ENCODE data around the gene KIF26B. TPM values are rescaled to one million over a fixed set of nuclear protein-coding genes. Genes with fewer than 3 reads are reported as not detected.

KIF26B gene
- total RNA-seq, 1 donor from 2014 or later, result 69.7 TPM

- DNase-seq (ENCODE audit: low spot score in 2 of 2, unreplicated experiment in 2 of 2), result no peak
- H3K27ac Mint-ChIP-seq, result no peak overlapping the region
- no peaks in the 10 kb centered on the region for H3K27me3 Mint-ChIP-seq (ENCODE audit: low read depth)
- peaks cover 23% of the 10 kb centered on the region for H3K4me1 Mint-ChIP-seq
- TF ChIP-seq CTCF (IDR thresholded peaks at IDR 0.05; ENCODE audit: unreplicated experiment), result no peak
- H3K36me3 Mint-ChIP-seq, result peaks cover 34% of the 10 kb centered on the region
- no peak overlapping the region for H3K4me3 Mint-ChIP-seq
- peaks cover 31% of the 10 kb centered on the region for H3K9me3 Mint-ChIP-seq
Observed at GRCh38 chr1:245493029-245493428, 338.2 kb downstream of the KIF26B start.

DNA sequence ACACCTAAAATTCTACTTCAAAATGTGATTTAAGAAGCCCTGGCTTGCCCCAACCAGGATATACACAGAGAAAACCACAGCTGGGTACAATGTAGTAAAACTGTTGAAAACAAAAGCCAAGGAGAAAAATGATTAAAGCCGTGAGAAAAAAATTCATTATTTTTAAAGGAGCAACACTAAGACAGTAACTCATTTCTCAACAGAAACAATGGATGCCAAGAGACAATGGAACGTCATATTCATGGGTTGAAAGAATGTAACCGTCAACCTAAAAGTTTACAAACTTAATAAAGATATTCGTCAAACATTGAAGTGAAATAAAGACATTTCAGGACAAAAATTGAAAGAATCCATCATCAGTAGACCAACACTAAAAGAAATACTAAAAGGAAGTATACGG is 340.9 kb downstream of the KIF26B start:
- TF ChIP-seq CTCF (IDR thresholded peaks at IDR 0.05; ENCODE audit: unreplicated experiment), result no peak
- peaks cover 3% of the 10 kb centered on the region for H3K4me1 Mint-ChIP-seq
- H3K27ac Mint-ChIP-seq, result no peak overlapping the region

GRCh38 chr1:245500546-245500945 is 345.8 kb downstream of the KIF26B start:
- Mint-ChIP-seq H3K36me3 (peaks cover 21% of the 10 kb centered on the region), H3K27me3 (ENCODE audit: low read depth) (no peaks in the 10 kb centered on the region), H3K4me1 (peaks cover 5% of the 10 kb centered on the region), H3K9me3 (peaks cover 17% of the 10 kb centered on the region), H3K27ac (no peak overlapping the region), H3K4me3 (no peak overlapping the region)
- TF ChIP-seq CTCF (IDR thresholded peaks at IDR 0.05; ENCODE audit: unreplicated experiment), result no peak
- no peak for DNase-seq (ENCODE audit: low spot score in 2 of 2, unreplicated experiment in 2 of 2)

More for the DNA sequence above, 340.9 kb downstream of the KIF26B start:
- no peaks in the 10 kb centered on the region for H3K27me3 Mint-ChIP-seq (ENCODE audit: low read depth)
- peaks cover 34% of the 10 kb centered on the region for H3K9me3 Mint-ChIP-seq
- H3K4me3 Mint-ChIP-seq, result no peak overlapping the region
- DNase-seq (ENCODE audit: low spot score in 2 of 2, unreplicated experiment in 2 of 2), result no peak
- peaks cover 31% of the 10 kb centered on the region for H3K36me3 Mint-ChIP-seq

DNA sequence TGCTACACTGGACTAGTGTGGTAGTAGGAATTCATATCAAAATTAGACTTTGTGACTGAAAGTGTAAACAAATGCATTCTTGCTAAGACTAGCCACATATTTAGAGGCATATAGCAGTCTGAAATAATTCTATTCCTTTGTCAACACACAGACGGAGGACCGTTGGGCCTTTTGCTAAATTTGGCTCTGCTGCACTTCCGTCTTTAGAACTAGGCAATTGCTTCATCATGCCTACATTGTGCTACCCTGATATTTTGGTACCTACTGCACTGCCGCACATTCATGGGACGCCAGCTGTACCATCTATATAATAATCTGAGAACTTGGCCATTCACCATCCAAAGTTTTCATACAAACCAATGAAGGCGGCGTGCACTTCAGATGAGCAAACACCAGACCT is 346.8 kb downstream of the KIF26B start:
- Mint-ChIP-seq H3K36me3 (peaks cover 13% of the 10 kb centered on the region), H3K27ac (no peak overlapping the region), H3K9me3 (peaks cover 8% of the 10 kb centered on the region), H3K4me3 (no peak overlapping the region), H3K4me1 (peaks cover 5% of the 10 kb centered on the region), H3K27me3 (ENCODE audit: low read depth) (no peaks in the 10 kb centered on the region)
- TF ChIP-seq CTCF (IDR thresholded peaks at IDR 0.05; ENCODE audit: unreplicated experiment), result no peak
- DNase-seq (ENCODE audit: low spot score in 2 of 2, unreplicated experiment in 2 of 2), result no peak

- Mint-ChIP-seq H3K27ac (no peak overlapping the region), H3K9me3 (peaks cover 2% of the 10 kb centered on the region), H3K27me3 (ENCODE audit: low read depth) (no peaks in the 10 kb centered on the region), H3K36me3 (peaks cover 4% of the 10 kb centered on the region), H3K4me3 (no peak overlapping the region), H3K4me1 (peaks cover 5% of the 10 kb centered on the region)
- TF ChIP-seq CTCF (IDR thresholded peaks at IDR 0.05; ENCODE audit: unreplicated experiment), result no peak
- no peak for DNase-seq (ENCODE audit: low spot score in 2 of 2, unreplicated experiment in 2 of 2)
Observed at GRCh38 chr1:245503548-245503947, 348.8 kb downstream of the KIF26B start.

- Mint-ChIP-seq H3K4me1 (peaks cover 35% of the 10 kb centered on the region), H3K27ac (no peak overlapping the region), H3K9me3 (no peaks in the 10 kb centered on the region), H3K27me3 (ENCODE audit: low read depth) (no peaks in the 10 kb centered on the region), H3K36me3 (no peaks in the 10 kb centered on the region), H3K4me3 (no peak overlapping the region)
- TF ChIP-seq CTCF (IDR thresholded peaks at IDR 0.05; ENCODE audit: unreplicated experiment), result no peak
- DNase-seq (ENCODE audit: low spot score in 2 of 2, unreplicated experiment in 2 of 2), result no peak
Observed at GRCh38 chr1:245510144-245510543, 355.4 kb downstream of the KIF26B start.

Measured in mesothelial cell of epicardium (in vitro differentiated cells).